ENCODE results near the gene GNB1. TPM values are rescaled to one million over a fixed set of nuclear protein-coding genes. Genes with fewer than 3 reads are reported as not detected.
A peak's percentile ranks its signal among the peaks of the same experiment; 100 is the strongest.

Gene GNB1
- total and polyA plus RNA-seq, 10 of the 15 experiments (the other 5 are each of a cell fraction or from before 2014, with no cell fraction given), result 23.0 to 392 (median 93.9) TPM

DNA sequence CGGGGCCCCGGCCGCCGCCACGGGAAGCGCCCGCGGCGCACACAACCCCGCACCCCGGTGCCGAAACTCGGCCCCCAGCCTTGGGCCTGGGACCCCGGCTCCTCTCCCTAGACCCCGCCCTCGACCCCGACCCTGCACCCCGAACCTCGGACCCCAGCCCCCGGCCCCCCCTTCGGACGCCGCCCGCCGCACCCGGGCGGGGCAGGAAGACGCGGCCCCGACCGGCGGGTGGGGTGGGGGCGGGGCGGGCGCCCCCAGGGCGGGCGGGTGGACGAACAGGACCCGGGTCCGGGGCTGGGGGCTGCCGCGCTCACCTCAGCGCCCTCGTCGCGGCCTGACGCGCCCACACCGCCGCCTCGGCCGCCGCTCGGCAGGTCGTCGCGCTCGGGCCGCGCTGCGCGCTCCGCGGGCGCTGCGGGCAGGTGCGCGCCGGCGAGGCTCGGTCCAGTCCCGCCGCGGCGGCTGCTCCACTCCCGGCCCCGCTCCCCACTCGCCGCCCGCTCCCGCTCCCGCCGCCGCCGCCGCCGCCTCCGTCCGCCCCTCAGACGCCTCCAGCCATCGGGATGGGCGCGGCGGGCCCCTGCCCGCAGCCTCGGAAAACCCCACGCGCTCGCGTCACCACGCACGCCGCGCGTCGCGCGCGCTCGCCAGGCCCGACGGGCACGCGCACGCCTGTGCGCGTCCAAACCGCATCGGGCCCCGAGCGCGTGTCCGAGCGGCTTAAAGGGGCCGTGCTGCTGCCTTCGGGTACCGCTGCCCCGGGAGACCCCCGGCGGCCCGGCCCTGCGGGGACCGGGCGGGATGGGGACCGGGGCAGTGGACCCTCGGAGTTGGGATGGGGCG, at the start of gene GNB1 (continued):
- TF ChIP-seq NKRF (conservative IDR thresholded peaks at IDR 0.05), result 0 out of 2 replicates have a peak, but pooled peaks have one; percentile 33
- TF ChIP-seq, protein P1, sequence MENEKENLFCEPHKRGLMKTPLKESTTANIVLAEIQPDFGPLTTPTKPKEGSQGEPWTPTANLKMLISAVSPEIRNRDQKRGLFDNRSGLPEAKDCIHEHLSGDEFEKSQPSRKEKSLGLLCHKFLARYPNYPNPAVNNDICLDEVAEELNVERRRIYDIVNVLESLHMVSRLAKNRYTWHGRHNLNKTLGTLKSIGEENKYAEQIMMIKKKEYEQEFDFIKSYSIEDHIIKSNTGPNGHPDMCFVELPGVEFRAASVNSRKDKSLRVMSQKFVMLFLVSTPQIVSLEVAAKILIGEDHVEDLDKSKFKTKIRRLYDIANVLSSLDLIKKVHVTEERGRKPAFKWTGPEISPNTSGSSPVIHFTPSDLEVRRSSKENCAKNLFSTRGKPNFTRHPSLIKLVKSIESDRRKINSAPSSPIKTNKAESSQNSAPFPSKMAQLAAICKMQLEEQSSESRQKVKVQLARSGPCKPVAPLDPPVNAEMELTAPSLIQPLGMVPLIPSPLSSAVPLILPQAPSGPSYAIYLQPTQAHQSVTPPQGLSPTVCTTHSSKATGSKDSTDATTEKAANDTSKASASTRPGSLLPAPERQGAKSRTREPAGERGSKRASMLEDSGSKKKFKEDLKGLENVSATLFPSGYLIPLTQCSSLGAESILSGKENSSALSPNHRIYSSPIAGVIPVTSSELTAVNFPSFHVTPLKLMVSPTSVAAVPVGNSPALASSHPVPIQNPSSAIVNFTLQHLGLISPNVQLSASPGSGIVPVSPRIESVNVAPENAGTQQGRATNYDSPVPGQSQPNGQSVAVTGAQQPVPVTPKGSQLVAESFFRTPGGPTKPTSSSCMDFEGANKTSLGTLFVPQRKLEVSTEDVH (IDR thresholded peaks at IDR 0.05; ENCODE audit: low read depth, partially characterized antibody), result no peak
- TF ChIP-seq TAF1 (IDR thresholded peaks at IDR 0.05; ENCODE audit: borderline replicate concordance, low read depth, low read length), result peak; percentile 81; the same call in 1 of the 2 replicates
- no peak for TF ChIP-seq TBL1XR1 (IDR thresholded peaks at IDR 0.05; ENCODE audit: low read depth, low read length)
- TF ChIP-seq, protein P2, sequence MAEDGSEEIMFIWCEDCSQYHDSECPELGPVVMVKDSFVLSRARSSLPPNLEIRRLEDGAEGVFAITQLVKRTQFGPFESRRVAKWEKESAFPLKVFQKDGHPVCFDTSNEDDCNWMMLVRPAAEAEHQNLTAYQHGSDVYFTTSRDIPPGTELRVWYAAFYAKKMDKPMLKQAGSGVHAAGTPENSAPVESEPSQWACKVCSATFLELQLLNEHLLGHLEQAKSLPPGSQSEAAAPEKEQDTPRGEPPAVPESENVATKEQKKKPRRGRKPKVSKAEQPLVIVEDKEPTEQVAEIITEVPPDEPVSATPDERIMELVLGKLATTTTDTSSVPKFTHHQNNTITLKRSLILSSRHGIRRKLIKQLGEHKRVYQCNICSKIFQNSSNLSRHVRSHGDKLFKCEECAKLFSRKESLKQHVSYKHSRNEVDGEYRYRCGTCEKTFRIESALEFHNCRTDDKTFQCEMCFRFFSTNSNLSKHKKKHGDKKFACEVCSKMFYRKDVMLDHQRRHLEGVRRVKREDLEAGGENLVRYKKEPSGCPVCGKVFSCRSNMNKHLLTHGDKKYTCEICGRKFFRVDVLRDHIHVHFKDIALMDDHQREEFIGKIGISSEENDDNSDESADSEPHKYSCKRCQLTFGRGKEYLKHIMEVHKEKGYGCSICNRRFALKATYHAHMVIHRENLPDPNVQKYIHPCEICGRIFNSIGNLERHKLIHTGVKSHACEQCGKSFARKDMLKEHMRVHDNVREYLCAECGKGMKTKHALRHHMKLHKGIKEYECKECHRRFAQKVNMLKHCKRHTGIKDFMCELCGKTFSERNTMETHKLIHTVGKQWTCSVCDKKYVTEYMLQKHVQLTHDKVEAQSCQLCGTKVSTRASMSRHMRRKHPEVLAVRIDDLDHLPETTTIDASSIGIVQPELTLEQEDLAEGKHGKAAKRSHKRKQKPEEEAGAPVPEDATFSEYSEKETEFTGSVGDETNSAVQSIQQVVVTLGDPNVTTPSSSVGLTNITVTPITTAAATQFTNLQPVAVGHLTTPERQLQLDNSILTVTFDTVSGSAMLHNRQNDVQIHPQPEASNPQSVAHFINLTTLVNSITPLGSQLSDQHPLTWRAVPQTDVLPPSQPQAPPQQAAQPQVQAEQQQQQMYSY (CRISPR knock-in tag; IDR thresholded peaks at IDR 0.05), result no peak
- TF ChIP-seq, protein P3, sequence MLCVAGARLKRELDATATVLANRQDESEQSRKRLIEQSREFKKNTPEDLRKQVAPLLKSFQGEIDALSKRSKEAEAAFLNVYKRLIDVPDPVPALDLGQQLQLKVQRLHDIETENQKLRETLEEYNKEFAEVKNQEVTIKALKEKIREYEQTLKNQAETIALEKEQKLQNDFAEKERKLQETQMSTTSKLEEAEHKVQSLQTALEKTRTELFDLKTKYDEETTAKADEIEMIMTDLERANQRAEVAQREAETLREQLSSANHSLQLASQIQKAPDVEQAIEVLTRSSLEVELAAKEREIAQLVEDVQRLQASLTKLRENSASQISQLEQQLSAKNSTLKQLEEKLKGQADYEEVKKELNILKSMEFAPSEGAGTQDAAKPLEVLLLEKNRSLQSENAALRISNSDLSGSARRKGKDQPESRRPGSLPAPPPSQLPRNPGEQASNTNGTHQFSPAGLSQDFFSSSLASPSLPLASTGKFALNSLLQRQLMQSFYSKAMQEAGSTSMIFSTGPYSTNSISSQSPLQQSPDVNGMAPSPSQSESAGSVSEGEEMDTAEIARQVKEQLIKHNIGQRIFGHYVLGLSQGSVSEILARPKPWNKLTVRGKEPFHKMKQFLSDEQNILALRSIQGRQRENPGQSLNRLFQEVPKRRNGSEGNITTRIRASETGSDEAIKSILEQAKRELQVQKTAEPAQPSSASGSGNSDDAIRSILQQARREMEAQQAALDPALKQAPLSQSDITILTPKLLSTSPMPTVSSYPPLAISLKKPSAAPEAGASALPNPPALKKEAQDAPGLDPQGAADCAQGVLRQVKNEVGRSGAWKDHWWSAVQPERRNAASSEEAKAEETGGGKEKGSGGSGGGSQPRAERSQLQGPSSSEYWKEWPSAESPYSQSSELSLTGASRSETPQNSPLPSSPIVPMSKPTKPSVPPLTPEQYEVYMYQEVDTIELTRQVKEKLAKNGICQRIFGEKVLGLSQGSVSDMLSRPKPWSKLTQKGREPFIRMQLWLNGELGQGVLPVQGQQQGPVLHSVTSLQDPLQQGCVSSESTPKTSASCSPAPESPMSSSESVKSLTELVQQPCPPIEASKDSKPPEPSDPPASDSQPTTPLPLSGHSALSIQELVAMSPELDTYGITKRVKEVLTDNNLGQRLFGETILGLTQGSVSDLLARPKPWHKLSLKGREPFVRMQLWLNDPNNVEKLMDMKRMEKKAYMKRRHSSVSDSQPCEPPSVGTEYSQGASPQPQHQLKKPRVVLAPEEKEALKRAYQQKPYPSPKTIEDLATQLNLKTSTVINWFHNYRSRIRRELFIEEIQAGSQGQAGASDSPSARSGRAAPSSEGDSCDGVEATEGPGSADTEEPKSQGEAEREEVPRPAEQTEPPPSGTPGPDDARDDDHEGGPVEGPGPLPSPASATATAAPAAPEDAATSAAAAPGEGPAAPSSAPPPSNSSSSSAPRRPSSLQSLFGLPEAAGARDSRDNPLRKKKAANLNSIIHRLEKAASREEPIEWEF (IDR thresholded peaks at IDR 0.05; ENCODE audit: insufficient replicate concordance, low read depth, low read length), result no peak
- TF ChIP-seq SRF (IDR thresholded peaks at IDR 0.05; ENCODE audit: low read depth in 2 of 2, low read length in 2 of 2), result no peak
- TF ChIP-seq SUZ12 (IDR thresholded peaks at IDR 0.05; ENCODE audit: unreplicated experiment), result no peak
- TF ChIP-seq NR2F1 (conservative IDR thresholded peaks at IDR 0.05), result peak; percentile 39; the same call in 1 of the 2 replicates
- no peak for TF ChIP-seq IRF4 (IDR thresholded peaks at IDR 0.05; ENCODE audit: low read depth, low read length)

All from GM12878 (cell line).